A549 (cell line): ENCODE measurements around the gene PFDN5. TPM values are rescaled to one million over a fixed set of nuclear protein-coding genes. Genes with fewer than 3 reads are reported as not detected.

Experiments
- ATAC-seq, 2 experiments: fragments of 200-7000 bp in 1 of 2; fragments of >200 bp in 1 of 2; cut with Nextera tagmentation in 1 of 2; cut with Tn5 transposase in 1 of 2; 3 replicates each; pipeline versions ENCODE4 v1.8.0 to v1.9.1; 2018 to 2020; ENCODE audit warnings: mild to moderate bottlenecking in 1 of 2, moderate library complexity in 1 of 2
- CTCF ChIA-PET: fragments of 300-600 bp; sonication (Branson Sonifier 250); formaldehyde crosslinking; extraction: SDS; loops from one replicate; lab custom pipeline; 2021; ENCODE audit warnings: antibody characterized with exemption, inconsistent platforms; lab: Yijun Ruan, JAX
- POLR2A ChIA-PET: fragments of 350-600 bp; formaldehyde crosslinking; extraction: SDS; loops from one replicate; lab custom pipeline; 2021; ENCODE audit warnings: antibody characterized with exemption, inconsistent platforms; lab: Yijun Ruan, JAX
- DNase-seq, 2 experiments: peaks; one replicate each; pipeline versions ENCODE4 v3.0.0 to v3.0.0-alpha.2; 2011 to 2016; ENCODE audit warnings: low read depth in 1 of 2, low spot score in 1 of 2
- FAIRE-seq: peaks from 2 replicates; lab custom pipeline; 2011; peaks lifted over from hg19 to GRCh38; lab: Jason Lieb, UNC
- H3K27ac ChIP-seq, 2 experiments: fragments of >200 bp; sonication (Bioruptor Twin); formaldehyde crosslinking; 3 replicates each; pipeline ENCODE4 v1.5.1; 2016 to 2017
- H3K4me1 ChIP-seq: fragments of >200 bp; sonication (Bioruptor Twin); formaldehyde crosslinking; 3 replicates; pipeline ENCODE4 v1.6.1; 2016
- H3K4me2 ChIP-seq: fragments of >200 bp; sonication (Bioruptor Twin); formaldehyde crosslinking; 3 replicates; pipeline ENCODE4 v1.6.1; 2016
- H3K4me3 ChIP-seq: fragments of >200 bp; sonication (Bioruptor Twin); formaldehyde crosslinking; 3 replicates; pipeline ENCODE4 v1.5.1; 2016
- H3K9me3 ChIP-seq: fragments of >200 bp; sonication (Bioruptor Twin); formaldehyde crosslinking; 3 replicates; pipeline ENCODE4 v1.6.1; 2016
- BCL3 ChIP-seq: fragments of >200 bp; sonication (Bioruptor Twin); formaldehyde crosslinking; IDR thresholded peaks from 3 replicates; pipeline ENCODE4 v1.6.1; 2016
- CEBPB ChIP-seq, 2 experiments: fragments of >200 bp in 1 of 2; sonication (Bioruptor Twin) in 1 of 2; formaldehyde crosslinking in 1 of 2; IDR thresholded peaks; 2 replicates each; pipeline ENCODE4 v1.6.1; 2012 to 2016
- EHF ChIP-seq: fragments of 250-450 bp; sonication (Bioruptor Pico); IDR thresholded peaks from 2 replicates; pipeline ENCODE4 v1.5.0; 2020; ENCODE audit warnings: mild to moderate bottlenecking
- EP300 ChIP-seq, 2 experiments: fragments of >200 bp; sonication (Bioruptor Twin); formaldehyde crosslinking; IDR thresholded peaks; 2 replicates in 1 of 2; 3 replicates in 1 of 2; pipeline ENCODE4 v1.6.1; 2016 to 2017
- FOSB ChIP-seq: fragments of 250-450 bp; sonication (Bioruptor Pico); IDR thresholded peaks from 2 replicates; pipeline ENCODE4 v1.5.0; 2020; ENCODE audit warnings: mild to moderate bottlenecking, moderate library complexity
- FOSL2 ChIP-seq, 2 experiments: fragments of 450-650 bp in 1 of 2; fragments of >200 bp in 1 of 2; sonication (Bioruptor Twin) in 1 of 2; formaldehyde crosslinking; IDR thresholded peaks; 2 replicates each; pipeline versions ENCODE4 v1.5.0 to v1.6.1; 2016 to 2020; ENCODE audit warnings: mild to moderate bottlenecking in 1 of 2, moderate library complexity in 1 of 2
- FOXS1 ChIP-seq: fragments of 250-450 bp; sonication (Bioruptor Pico); IDR thresholded peaks from 2 replicates; pipeline ENCODE4 v1.5.0; 2020; ENCODE audit warnings: mild to moderate bottlenecking, moderate library complexity
- GATA3 ChIP-seq: IDR thresholded peaks from 2 replicates; pipeline ENCODE4 v1.6.1; 2012; ENCODE audit warnings: borderline replicate concordance
- HES2 ChIP-seq: fragments of >200 bp; sonication (Bioruptor Twin); formaldehyde crosslinking; IDR thresholded peaks from 2 replicates; pipeline ENCODE4 v1.6.1; 2016
- HOXA7 ChIP-seq: fragments of 250-450 bp; sonication (Bioruptor Pico); IDR thresholded peaks from 2 replicates; pipeline ENCODE4 v1.5.0; 2020; ENCODE audit warnings: mild to moderate bottlenecking, moderate library complexity
- HOXB13 ChIP-seq: fragments of 250-450 bp; sonication (Bioruptor Pico); IDR thresholded peaks from 2 replicates; pipeline ENCODE4 v1.5.0; 2020; ENCODE audit warnings: low read depth, mild to moderate bottlenecking, moderate library complexity
- HOXB5 ChIP-seq: fragments of 250-450 bp; sonication (Bioruptor Pico); IDR thresholded peaks from 2 replicates; pipeline ENCODE4 v1.5.0; 2020; ENCODE audit warnings: mild to moderate bottlenecking, moderate library complexity
- NFE2L2 ChIP-seq: fragments of 150-350 bp; conservative IDR thresholded peaks from 2 replicates; pipeline ENCODE4 v1.6.1; 2014; ENCODE audit warnings: low read length
- NR3C1 ChIP-seq: fragments of >200 bp; sonication (Bioruptor Twin); formaldehyde crosslinking; IDR thresholded peaks from 3 replicates; pipeline ENCODE4 v1.6.1; 2017
- PBX3 ChIP-seq: IDR thresholded peaks from 2 replicates; pipeline ENCODE4 v1.6.1; 2012
- RAD21 ChIP-seq, 2 experiments: fragments of >200 bp in 1 of 2; sonication (Bioruptor Twin) in 1 of 2; formaldehyde crosslinking in 1 of 2; IDR thresholded peaks in 1 of 2; conservative IDR thresholded peaks in 1 of 2; 2 replicates in 1 of 2; 3 replicates in 1 of 2; pipeline ENCODE4 v1.6.1; 2012 to 2018; ENCODE audit warnings: inconsistent platforms in 1 of 2
- RARB ChIP-seq: fragments of 250-450 bp; sonication (Bioruptor Pico); IDR thresholded peaks from 2 replicates; pipeline ENCODE4 v1.8.0; 2021; ENCODE audit warnings: mild to moderate bottlenecking, moderate library complexity
- RCOR1 ChIP-seq: fragments of 150-350 bp; IDR thresholded peaks from 2 replicates; pipeline ENCODE4 v1.6.1; 2014; ENCODE audit warnings: antibody characterized with exemption, low read length, low read depth
- RNF2 ChIP-seq: fragments of 200-600 bp; sonication (generic); IDR thresholded peaks from 2 replicates; pipeline ENCODE4 v1.6.1; 2016; ENCODE audit warnings: low read depth, mild to moderate bottlenecking, antibody characterized with exemption, moderate library complexity, borderline replicate concordance
- SMC3 ChIP-seq: fragments of >200 bp; sonication (Bioruptor Twin); formaldehyde crosslinking; IDR thresholded peaks from 3 replicates; pipeline ENCODE4 v1.6.1; 2018; ENCODE audit warnings: inconsistent platforms
- SREBF2 ChIP-seq: fragments of 450-650 bp; IDR thresholded peaks from 2 replicates; pipeline ENCODE4 v1.6.1; 2014; ENCODE audit warnings: mild to moderate bottlenecking, moderate library complexity
- TFCP2L1 ChIP-seq: fragments of 250-450 bp; sonication (Bioruptor Pico); IDR thresholded peaks from 2 replicates; pipeline ENCODE4 v1.5.0; 2021; ENCODE audit warnings: mild to moderate bottlenecking
- TP53 ChIP-seq: fragments of 250-450 bp; sonication (Bioruptor Pico); IDR thresholded peaks from 2 replicates; pipeline ENCODE4 v1.5.0; 2021; ENCODE audit warnings: mild to moderate bottlenecking, moderate library complexity
- ZC3H11A ChIP-seq: fragments of 450-650 bp; IDR thresholded peaks from 2 replicates; pipeline ENCODE4 v1.6.1; 2014; ENCODE audit warnings: antibody characterized with exemption, mild to moderate bottlenecking
- ZFP36 ChIP-seq: fragments of 450-650 bp; IDR thresholded peaks from 2 replicates; pipeline ENCODE4 v1.6.1; 2014; ENCODE audit warnings: borderline replicate concordance; ENCODE audit not compliant: partially characterized antibody
- ZNF302 ChIP-seq: fragments of 250-450 bp; sonication (Bioruptor Pico); IDR thresholded peaks from 2 replicates; pipeline ENCODE4 v1.9.0; 2021; ENCODE audit warnings: inconsistent platforms, mild to moderate bottlenecking, moderate library complexity
- ZSCAN20 ChIP-seq: fragments of 250-450 bp; sonication (Bioruptor Pico); IDR thresholded peaks from 2 replicates; pipeline ENCODE4 v1.8.0; 2022; ENCODE audit warnings: mild to moderate bottlenecking, moderate library complexity
- WGBS: methylation state at CpG from one replicate; pipeline ENCODE4 v1.1.6; 2017; ENCODE audit errors: missing lambda C conversion rate; 5-methylcytosine and 5-hydroxymethylcytosine counted together
- polyA plus RNA-seq, 4 experiments: library from polyadenylated mRNA; depleted of rRNA in 3 of 4; stranded (reverse); fragments of >200 nt; fragmentation: RNase III in 1 of 4; extraction: RNeasy Plus Mini Kit Qiagen cat#74134 plus additional on column Dnase treatment in 1 of 4; gene quantifications; 2 replicates in 3 of 4; 3 replicates in 1 of 4; pipeline ENCODE4 v1.2.3, GENCODE V29; 2011 to 2017
- TF ChIP-seq, protein P1 (sequence below): IDR thresholded peaks from 2 replicates; pipeline ENCODE4 v1.6.1; 2012
- TF ChIP-seq, protein P2 (sequence below): IDR thresholded peaks from 2 replicates; pipeline ENCODE4 v1.6.1; 2012; ENCODE audit warnings: low read depth, borderline replicate concordance
- TF ChIP-seq, protein P3 (sequence below): fragments of 150-350 bp; IDR thresholded peaks from 2 replicates; pipeline ENCODE4 v1.6.1; 2014; ENCODE audit warnings: low read depth, mild to moderate bottlenecking, low read length

PFDN5 gene
- polyA plus RNA-seq, 2 of the 4 experiments (the other 2 are of a cell fraction): 685 to 729 TPM

DNA sequence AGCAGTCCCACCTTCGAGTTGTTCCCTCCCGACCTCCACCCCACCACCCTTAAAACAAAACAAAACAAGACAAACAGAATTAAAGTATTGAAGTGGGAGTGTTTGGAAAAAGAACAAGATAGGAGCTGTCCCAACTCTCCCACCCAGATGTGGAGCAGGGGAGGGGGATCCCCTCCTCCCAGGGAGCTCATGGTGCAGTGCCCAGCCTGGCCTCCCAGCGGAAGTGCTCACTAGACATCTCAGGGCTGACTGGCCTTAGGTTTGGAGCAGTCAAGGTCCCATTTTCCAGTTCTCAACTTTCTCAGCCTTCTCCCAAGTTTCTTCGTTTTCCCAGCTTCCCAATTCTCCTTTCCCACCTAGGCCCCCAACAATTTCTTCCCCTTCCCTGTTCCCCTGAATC, 37.9 kb downstream of the PFDN5 start:
- no peaks in the 10 kb centered on the region for H3K9me3 ChIP-seq
- whole genome bisulfite sequencing: 66% methylated on average over 4 of the region's 4 CpGs
- H3K4me1 ChIP-seq: no peaks in the 10 kb centered on the region
- H3K27ac ChIP-seq: no peak overlapping the region
- POLR2A ChIA-PET: no interaction called here
- no peak for TF ChIP-seq TFCP2L1
- TF ChIP-seq TP53 (CRISPR knock-in tag): no peak
- TF ChIP-seq, protein P1, sequence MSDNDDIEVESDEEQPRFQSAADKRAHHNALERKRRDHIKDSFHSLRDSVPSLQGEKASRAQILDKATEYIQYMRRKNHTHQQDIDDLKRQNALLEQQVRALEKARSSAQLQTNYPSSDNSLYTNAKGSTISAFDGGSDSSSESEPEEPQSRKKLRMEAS: no peak
- TF ChIP-seq, protein P2, sequence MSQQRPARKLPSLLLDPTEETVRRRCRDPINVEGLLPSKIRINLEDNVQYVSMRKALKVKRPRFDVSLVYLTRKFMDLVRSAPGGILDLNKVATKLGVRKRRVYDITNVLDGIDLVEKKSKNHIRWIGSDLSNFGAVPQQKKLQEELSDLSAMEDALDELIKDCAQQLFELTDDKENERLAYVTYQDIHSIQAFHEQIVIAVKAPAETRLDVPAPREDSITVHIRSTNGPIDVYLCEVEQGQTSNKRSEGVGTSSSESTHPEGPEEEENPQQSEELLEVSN: no peak
- no peak for TF ChIP-seq EHF (CRISPR knock-in tag)
- no peak for TF ChIP-seq NFE2L2
- TF ChIP-seq ZFP36: no peak
- TF ChIP-seq GATA3: no peak
- no peak for TF ChIP-seq RARB (CRISPR knock-in tag)
- no peak for TF ChIP-seq SMC3
- TF ChIP-seq HOXA7: no peak
- TF ChIP-seq, all 56 proteins: peak for 0
- H3K4me2 ChIP-seq: no peak overlapping the region
- no peak for FAIRE-seq
- H3K4me3 ChIP-seq: no peak overlapping the region
- no peak for ATAC-seq
- CTCF ChIA-PET: interaction anchor here (0.6 to 21.4 kb wide), 9 partner anchors 8 to 120 kb away, joined by 3 to 638 read pairs (median 5); partner anchors contain the start of genes AAAS and MYG1
- DNase-seq: no peak

DNA sequence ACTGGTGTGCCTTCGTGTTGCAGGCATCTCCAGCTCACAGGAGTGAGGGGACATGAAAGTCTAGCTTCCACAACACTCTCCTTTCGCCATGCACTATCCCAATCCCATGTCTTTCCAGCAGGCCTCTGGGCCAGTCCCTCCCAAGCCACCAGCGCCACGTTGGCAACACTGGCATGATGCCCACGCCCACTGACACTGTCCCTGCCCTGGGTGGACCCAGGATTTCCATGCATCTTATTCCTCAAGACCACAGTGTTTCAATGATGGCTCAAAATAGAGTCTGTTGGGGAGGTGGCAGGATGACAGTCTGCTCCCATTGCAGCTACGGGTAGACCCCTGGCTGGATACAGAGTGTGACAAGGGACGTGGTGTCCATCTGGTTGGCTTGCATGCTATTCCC, 38.5 kb downstream of the PFDN5 start:
- no peak for DNase-seq
- WGBS: 52% methylated on average over 7 of the region's 7 CpGs
- Histone ChIP-seq H3K27ac (no peak overlapping the region), H3K9me3 (no peaks in the 10 kb centered on the region), H3K4me3 (no peak overlapping the region), H3K4me1 (no peaks in the 10 kb centered on the region)
- no peak for ATAC-seq
- no peak for FAIRE-seq
- TF ChIP-seq EP300 (IDR thresholded peaks at IDR 0.05) (no peak), ZSCAN20 (CRISPR knock-in tag) (no peak), RARB (CRISPR knock-in tag) (no peak), NR3C1 (no peak), CEBPB (IDR thresholded peaks at IDR 0.05) (no peak), HOXB13 (CRISPR knock-in tag) (no peak), ZC3H11A (no peak), GATA3 (no peak), RAD21 (conservative IDR thresholded peaks at IDR 0.05 in 1 of 2, IDR thresholded peaks at IDR 0.05 in 1 of 2) (no peak), FOSB (CRISPR knock-in tag) (no peak)
- TF ChIP-seq, all 56 proteins: peak for 0
- CTCF ChIA-PET: interaction anchor here (0.8 to 21.4 kb wide), 9 partner anchors 8 to 175 kb away, joined by 3 to 638 read pairs (median 5); partner anchors contain the start of gene AAAS
- POLR2A ChIA-PET: no interaction called here
- no peak overlapping the region for H3K4me2 ChIP-seq

DNA sequence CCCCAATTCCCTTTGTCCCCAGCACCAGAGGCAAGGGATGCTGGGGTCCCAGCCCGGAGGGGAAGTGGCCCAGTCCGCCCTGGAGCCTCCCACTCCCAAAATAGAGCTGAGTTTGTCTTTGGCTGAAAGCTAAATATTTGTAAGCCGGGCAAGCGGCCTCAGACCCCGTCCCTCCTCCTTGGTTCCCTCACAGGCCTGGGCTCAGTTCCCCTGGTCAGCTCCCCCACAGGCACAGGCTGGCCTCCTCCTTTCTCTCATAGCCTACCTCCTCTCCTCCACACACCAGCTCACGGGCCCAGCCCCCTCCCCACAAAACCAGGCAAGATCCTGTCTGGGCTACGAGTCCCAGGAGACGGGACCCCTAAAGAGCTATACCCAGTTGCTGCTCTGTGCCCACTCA, 39.5 kb downstream of the PFDN5 start:
- CTCF ChIA-PET: interaction anchor here (1.0 to 21.4 kb wide), 8 partner anchors 7 to 86 kb away, joined by 4 to 638 read pairs (median 7); partner anchors contain the start of gene AAAS
- DNase-seq: no peak
- no peak overlapping the region for H3K4me3 ChIP-seq
- 63% methylated on average over 8 of the region's 8 CpGs for WGBS
- TF ChIP-seq SREBF2 (no peak), RCOR1 (no peak), HES2 (no peak), ZNF302 (CRISPR knock-in tag) (no peak), FOSB (CRISPR knock-in tag) (no peak), BCL3 (no peak), SMC3 (no peak), FOXS1 (CRISPR knock-in tag) (no peak), RNF2 (no peak), RAD21 (conservative IDR thresholded peaks at IDR 0.05 in 1 of 2, IDR thresholded peaks at IDR 0.05 in 1 of 2) (no peak), HOXB5 (CRISPR knock-in tag) (no peak), PBX3 (no peak), FOSL2 (IDR thresholded peaks at IDR 0.05) (no peak), FOSL2 (CRISPR knock-in tag; IDR thresholded peaks at IDR 0.05) (no peak), EHF (CRISPR knock-in tag) (no peak)
- TF ChIP-seq, protein P3, sequence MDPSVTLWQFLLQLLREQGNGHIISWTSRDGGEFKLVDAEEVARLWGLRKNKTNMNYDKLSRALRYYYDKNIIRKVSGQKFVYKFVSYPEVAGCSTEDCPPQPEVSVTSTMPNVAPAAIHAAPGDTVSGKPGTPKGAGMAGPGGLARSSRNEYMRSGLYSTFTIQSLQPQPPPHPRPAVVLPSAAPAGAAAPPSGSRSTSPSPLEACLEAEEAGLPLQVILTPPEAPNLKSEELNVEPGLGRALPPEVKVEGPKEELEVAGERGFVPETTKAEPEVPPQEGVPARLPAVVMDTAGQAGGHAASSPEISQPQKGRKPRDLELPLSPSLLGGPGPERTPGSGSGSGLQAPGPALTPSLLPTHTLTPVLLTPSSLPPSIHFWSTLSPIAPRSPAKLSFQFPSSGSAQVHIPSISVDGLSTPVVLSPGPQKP: no peak
- TF ChIP-seq, protein P2: no peak
- no peak overlapping the region for H3K27ac ChIP-seq
- no peak for ATAC-seq
- no peak for FAIRE-seq
- H3K4me1 ChIP-seq: no peaks in the 10 kb centered on the region
- POLR2A ChIA-PET: interaction anchor here (1.0 to 1.7 kb wide), 2 partner anchors 10 kb away, joined by 4 read pairs; no protein-coding TSS in a partner anchor
- no peaks in the 10 kb centered on the region for H3K9me3 ChIP-seq
- no peak overlapping the region for H3K4me2 ChIP-seq
